ENCODE results near the gene NDUFA3.

Gene NDUFA3

GRCh38 chr19:54141356-54141755 is 38.7 kb downstream of the NDUFA3 start:
- no peak for DNase-seq

- no peak for DNase-seq
These were observed 39.6 kb downstream of the NDUFA3 start for GRCh38 chr19:54142166-54142780.

- DNase-seq = no peak
These were observed 43.0 kb downstream of the NDUFA3 start for GRCh38 chr19:54145541-54146158.

GRCh38 chr19:54147676-54148075 is 45.0 kb downstream of the NDUFA3 start:
- no peak for DNase-seq

- DNase-seq = no peak
These were observed 45.5 kb downstream of the NDUFA3 start for GRCh38 chr19:54148158-54148557.

- no peak for DNase-seq
These were observed 46.6 kb downstream of the NDUFA3 start for GRCh38 chr19:54149021-54149812.

- no peak for DNase-seq
These were observed 48.8 kb downstream of the NDUFA3 start for GRCh38 chr19:54151362-54152035.

- no peak for DNase-seq
These were observed 49.6 kb downstream of the NDUFA3 start for GRCh38 chr19:54152267-54152666.

- no peak for DNase-seq
These were observed 50.3 kb downstream of the NDUFA3 start for GRCh38 chr19:54152878-54153524.

GRCh38 chr19:54153731-54154326 is 51.2 kb downstream of the NDUFA3 start:
- DNase-seq = no peak

- no peak for DNase-seq
These were observed 52.1 kb downstream of the NDUFA3 start for GRCh38 chr19:54154603-54155345.

GRCh38 chr19:54155694-54156093 is 53.0 kb downstream of the NDUFA3 start:
- DNase-seq = no peak

- no peak for DNase-seq
These were observed 53.8 kb downstream of the NDUFA3 start for GRCh38 chr19:54156490-54156889.

- DNase-seq = no peak
These were observed 54.3 kb downstream of the NDUFA3 start for GRCh38 chr19:54156953-54157352.
